ENCODE measurements around the gene UPK3A. TPM values are rescaled to one million over a fixed set of nuclear protein-coding genes. Genes with fewer than 3 reads are reported as not detected.

The UPK3A gene
- total and polyA plus RNA-seq, 2 of the 13 experiments (the other 11 are each of a cell fraction or from before 2014, with no cell fraction given) = 10.5 to 13.8 TPM

DNA sequence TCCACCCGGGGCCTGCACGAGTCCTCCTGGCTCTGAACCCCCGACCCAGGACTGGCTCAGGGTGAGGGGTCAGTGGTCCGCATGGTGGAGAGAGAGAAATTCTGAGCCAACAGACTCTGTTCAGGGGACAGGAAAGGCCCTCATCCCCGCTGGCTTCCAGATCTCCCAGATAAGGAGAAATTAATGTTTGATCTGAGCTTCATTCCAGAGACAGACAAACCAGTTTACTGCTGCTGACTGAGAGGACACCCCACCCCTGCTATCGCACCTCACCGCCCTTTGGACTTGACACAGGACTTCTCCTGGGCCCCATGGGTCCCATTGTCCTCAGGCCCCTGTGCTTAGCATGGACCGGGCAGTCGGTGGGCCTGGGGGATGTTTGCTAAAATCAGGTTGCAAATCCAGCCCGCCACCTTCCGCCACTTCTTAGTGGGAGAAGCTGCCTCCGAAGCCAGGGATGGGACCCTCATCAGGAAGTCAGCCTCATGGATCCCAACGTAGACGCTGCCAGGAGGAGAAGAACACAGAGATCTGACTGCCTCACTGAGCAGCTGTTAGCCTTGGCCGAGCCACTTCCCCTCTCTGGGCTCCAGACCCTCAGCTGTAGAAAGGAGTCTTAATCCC is 11.2 kb upstream of the UPK3A start (continued):
- peak; percentile 74 for TF ChIP-seq POGZ (CRISPR knock-in tag; IDR thresholded peaks at IDR 0.05)
- TF ChIP-seq, protein P1, sequence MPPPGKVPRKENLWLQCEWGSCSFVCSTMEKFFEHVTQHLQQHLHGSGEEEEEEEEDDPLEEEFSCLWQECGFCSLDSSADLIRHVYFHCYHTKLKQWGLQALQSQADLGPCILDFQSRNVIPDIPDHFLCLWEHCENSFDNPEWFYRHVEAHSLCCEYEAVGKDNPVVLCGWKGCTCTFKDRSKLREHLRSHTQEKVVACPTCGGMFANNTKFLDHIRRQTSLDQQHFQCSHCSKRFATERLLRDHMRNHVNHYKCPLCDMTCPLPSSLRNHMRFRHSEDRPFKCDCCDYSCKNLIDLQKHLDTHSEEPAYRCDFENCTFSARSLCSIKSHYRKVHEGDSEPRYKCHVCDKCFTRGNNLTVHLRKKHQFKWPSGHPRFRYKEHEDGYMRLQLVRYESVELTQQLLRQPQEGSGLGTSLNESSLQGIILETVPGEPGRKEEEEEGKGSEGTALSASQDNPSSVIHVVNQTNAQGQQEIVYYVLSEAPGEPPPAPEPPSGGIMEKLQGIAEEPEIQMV (CRISPR knock-in tag; IDR thresholded peaks at IDR 0.05; ENCODE audit: low read depth) = peak; percentile 45; the same call in 1 of the 2 replicates
- peak; percentile 71; the same call in 1 of the 2 replicates for TF ChIP-seq ZKSCAN8 (CRISPR knock-in tag; IDR thresholded peaks at IDR 0.05; ENCODE audit: borderline replicate concordance)
- TF ChIP-seq ZNF180 (CRISPR knock-in tag; IDR thresholded peaks at IDR 0.05; ENCODE audit: borderline replicate concordance, low read depth) = no peak
- TF ChIP-seq, protein P2, sequence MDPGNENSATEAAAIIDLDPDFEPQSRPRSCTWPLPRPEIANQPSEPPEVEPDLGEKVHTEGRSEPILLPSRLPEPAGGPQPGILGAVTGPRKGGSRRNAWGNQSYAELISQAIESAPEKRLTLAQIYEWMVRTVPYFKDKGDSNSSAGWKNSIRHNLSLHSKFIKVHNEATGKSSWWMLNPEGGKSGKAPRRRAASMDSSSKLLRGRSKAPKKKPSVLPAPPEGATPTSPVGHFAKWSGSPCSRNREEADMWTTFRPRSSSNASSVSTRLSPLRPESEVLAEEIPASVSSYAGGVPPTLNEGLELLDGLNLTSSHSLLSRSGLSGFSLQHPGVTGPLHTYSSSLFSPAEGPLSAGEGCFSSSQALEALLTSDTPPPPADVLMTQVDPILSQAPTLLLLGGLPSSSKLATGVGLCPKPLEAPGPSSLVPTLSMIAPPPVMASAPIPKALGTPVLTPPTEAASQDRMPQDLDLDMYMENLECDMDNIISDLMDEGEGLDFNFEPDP (CRISPR knock-in tag; conservative IDR thresholded peaks at IDR 0.05) = 0 out of 2 replicates have a peak, but pooled peaks have one; percentile 53
- no peak for TF ChIP-seq MTF1 (CRISPR knock-in tag; IDR thresholded peaks at IDR 0.05)
- TF ChIP-seq, protein P3, sequence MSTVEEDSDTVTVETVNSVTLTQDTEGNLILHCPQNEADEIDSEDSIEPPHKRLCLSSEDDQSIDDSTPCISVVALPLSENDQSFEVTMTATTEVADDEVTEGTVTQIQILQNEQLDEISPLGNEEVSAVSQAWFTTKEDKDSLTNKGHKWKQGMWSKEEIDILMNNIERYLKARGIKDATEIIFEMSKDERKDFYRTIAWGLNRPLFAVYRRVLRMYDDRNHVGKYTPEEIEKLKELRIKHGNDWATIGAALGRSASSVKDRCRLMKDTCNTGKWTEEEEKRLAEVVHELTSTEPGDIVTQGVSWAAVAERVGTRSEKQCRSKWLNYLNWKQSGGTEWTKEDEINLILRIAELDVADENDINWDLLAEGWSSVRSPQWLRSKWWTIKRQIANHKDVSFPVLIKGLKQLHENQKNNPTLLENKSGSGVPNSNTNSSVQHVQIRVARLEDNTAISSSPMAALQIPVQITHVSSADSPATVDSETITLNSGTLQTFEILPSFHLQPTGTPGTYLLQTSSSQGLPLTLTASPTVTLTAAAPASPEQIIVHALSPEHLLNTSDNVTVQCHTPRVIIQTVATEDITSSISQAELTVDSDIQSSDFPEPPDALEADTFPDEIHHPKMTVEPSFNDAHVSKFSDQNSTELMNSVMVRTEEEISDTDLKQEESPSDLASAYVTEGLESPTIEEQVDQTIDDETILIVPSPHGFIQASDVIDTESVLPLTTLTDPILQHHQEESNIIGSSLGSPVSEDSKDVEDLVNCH (CRISPR knock-in tag; IDR thresholded peaks at IDR 0.05) = no peak
- no peak for TF ChIP-seq RORA (CRISPR knock-in tag; IDR thresholded peaks at IDR 0.05)
- TF ChIP-seq MBD4 (IDR thresholded peaks at IDR 0.05; ENCODE audit: borderline replicate concordance, low read length) = no peak
- peak; percentile 99 for TF ChIP-seq ZBTB7B (CRISPR knock-in tag; IDR thresholded peaks at IDR 0.05)
- TF ChIP-seq ZNF567 (CRISPR knock-in tag; IDR thresholded peaks at IDR 0.05; ENCODE audit: borderline replicate concordance) = 0 out of 2 replicates have a peak, but pooled peaks have one; percentile 45
- TF ChIP-seq ZNF124 (CRISPR knock-in tag; IDR thresholded peaks at IDR 0.05) = peak; percentile 91; the same call in 1 of the 2 replicates
- TF ChIP-seq, protein P4, sequence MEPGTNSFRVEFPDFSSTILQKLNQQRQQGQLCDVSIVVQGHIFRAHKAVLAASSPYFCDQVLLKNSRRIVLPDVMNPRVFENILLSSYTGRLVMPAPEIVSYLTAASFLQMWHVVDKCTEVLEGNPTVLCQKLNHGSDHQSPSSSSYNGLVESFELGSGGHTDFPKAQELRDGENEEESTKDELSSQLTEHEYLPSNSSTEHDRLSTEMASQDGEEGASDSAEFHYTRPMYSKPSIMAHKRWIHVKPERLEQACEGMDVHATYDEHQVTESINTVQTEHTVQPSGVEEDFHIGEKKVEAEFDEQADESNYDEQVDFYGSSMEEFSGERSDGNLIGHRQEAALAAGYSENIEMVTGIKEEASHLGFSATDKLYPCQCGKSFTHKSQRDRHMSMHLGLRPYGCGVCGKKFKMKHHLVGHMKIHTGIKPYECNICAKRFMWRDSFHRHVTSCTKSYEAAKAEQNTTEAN (CRISPR knock-in tag; conservative IDR thresholded peaks at IDR 0.05) = no peak
- TF ChIP-seq POLR2A (IDR thresholded peaks at IDR 0.05; ENCODE audit: insufficient read depth in 1 of 2, low read depth in 2 of 2, low read length in 2 of 2) = peak; percentile 42 to 69
- TF ChIP-seq RARA (CRISPR knock-in tag; IDR thresholded peaks at IDR 0.05) = peak; percentile 84
- TF ChIP-seq MED13 (CRISPR knock-in tag; IDR thresholded peaks at IDR 0.05) = peak; percentile 74
- TF ChIP-seq ZNF749 (CRISPR knock-in tag; IDR thresholded peaks at IDR 0.05; ENCODE audit: borderline replicate concordance) = 0 out of 2 replicates have a peak, but pooled peaks have one; percentile 27
- TF ChIP-seq LCORL (IDR thresholded peaks at IDR 0.05) = no peak
- peak; percentile 99 for TF ChIP-seq LCORL (CRISPR knock-in tag; IDR thresholded peaks at IDR 0.05)
- no peak for TF ChIP-seq EEA1 (CRISPR knock-in tag; IDR thresholded peaks at IDR 0.05; ENCODE audit: borderline replicate concordance)
- peak; percentile 64; the same call in 1 of the 2 replicates for TF ChIP-seq FOXC1 (CRISPR knock-in tag; IDR thresholded peaks at IDR 0.05; ENCODE audit: borderline replicate concordance)
- TF ChIP-seq MXI1 (IDR thresholded peaks at IDR 0.05; ENCODE audit: borderline replicate concordance, low read depth, low read length) = peak; percentile 39; the same call in 1 of the 3 replicates
- TF ChIP-seq ZBTB1 (CRISPR knock-in tag; IDR thresholded peaks at IDR 0.05; ENCODE audit: borderline replicate concordance) = no peak
- TF ChIP-seq ZBTB7A (CRISPR knock-in tag; IDR thresholded peaks at IDR 0.05) = peak; percentile 98
